IgD-negative memory B cell (primary cell): ENCODE data around the gene COL4A3. TPM values are rescaled to one million over a fixed set of nuclear protein-coding genes. Genes with fewer than 3 reads are reported as not detected.
A peak's percentile ranks its signal among the peaks of the same experiment; 100 is the strongest.
"Not testable (repeated sequence)": the region's sequence is repeated elsewhere in the genome, so short reads cannot be mapped to it uniquely, and the experiment has no call there.

ENCODE experiments used
- H3K27ac Mint-ChIP-seq, 3 donors: one replicate each; pipeline ENCODE4 v1.8.0; 2020 to 2022; ENCODE audit warnings: mild to moderate bottlenecking in 3 of 3, mixed read lengths in 3 of 3, moderate library complexity in 1 of 3
- H3K27me3 Mint-ChIP-seq: one replicate; pipeline ENCODE4 v1.8.0; 2021; ENCODE audit warnings: mixed read lengths
- H3K36me3 Mint-ChIP-seq: one replicate; pipeline ENCODE4 v1.8.0; 2020; ENCODE audit warnings: mild to moderate bottlenecking, mixed read lengths
- H3K4me1 Mint-ChIP-seq, 3 donors: one replicate each; pipeline ENCODE4 v1.8.0; 2020 to 2022; ENCODE audit warnings: mixed read lengths in 3 of 3, mild to moderate bottlenecking in 1 of 3
- H3K4me3 Mint-ChIP-seq, 4 donors: one replicate each; pipeline ENCODE4 v1.8.0; 2020 to 2022; ENCODE audit warnings: mild to moderate bottlenecking in 4 of 4, mixed read lengths in 4 of 4, moderate library complexity in 3 of 4
- H3K9me3 Mint-ChIP-seq, 3 donors: one replicate each; pipeline ENCODE4 v1.8.0; 2020 to 2021; ENCODE audit warnings: mixed read lengths in 3 of 3, mild to moderate bottlenecking in 1 of 3
- polyA plus RNA-seq: library from polyadenylated mRNA; unstranded; fragments of 300-500 nt; fragmentation: Illumina TruSeq; gene quantifications from one replicate; pipeline ENCODE4 v1.2.3, GENCODE V29; 2021

COL4A3 gene
- polyA plus RNA-seq, 1 donor from 2014 or later = 6.2 TPM

GRCh38 chr2:227148106-227148505 lies 16.3 kb upstream of the COL4A3 start:
- Mint-ChIP-seq H3K9me3 (peaks cover 0 to 4% (median 3%) of the 10 kb centered on the region in 3 donors), H3K36me3 (peaks cover 5% of the 10 kb centered on the region), H3K27me3 (no peaks in the 10 kb centered on the region), H3K27ac (no peak overlapping the region), H3K4me3 (no peak overlapping the region), H3K4me1 (peaks cover 10 to 14% (median 13%) of the 10 kb centered on the region in 3 donors)

- peaks cover 0 to 4% (median 3%) of the 10 kb centered on the region in 3 donors for H3K9me3 Mint-ChIP-seq
- peaks cover 21 to 29% (median 24%) of the 10 kb centered on the region in 3 donors for H3K4me1 Mint-ChIP-seq
- H3K36me3 Mint-ChIP-seq = peaks cover 8% of the 10 kb centered on the region
- H3K27ac Mint-ChIP-seq = no peak overlapping the region
- no peaks in the 10 kb centered on the region for H3K27me3 Mint-ChIP-seq
- peak overlapping the region in 1 of 4 donors; percentile 20 for H3K4me3 Mint-ChIP-seq
These were observed 14.0 kb upstream of the COL4A3 start for GRCh38 chr2:227150222-227150936.

- peaks cover 0 to 4% (median 3%) of the 10 kb centered on the region in 3 donors for H3K9me3 Mint-ChIP-seq
- peaks cover 21 to 29% (median 29%) of the 10 kb centered on the region in 3 donors for H3K4me1 Mint-ChIP-seq
- H3K36me3 Mint-ChIP-seq = peaks cover 8% of the 10 kb centered on the region
- peak overlapping the region in 1 of 4 donors; percentile 12 for H3K4me3 Mint-ChIP-seq
- no peak overlapping the region for H3K27ac Mint-ChIP-seq
- no peaks in the 10 kb centered on the region for H3K27me3 Mint-ChIP-seq
These were observed 12.2 kb upstream of the COL4A3 start for GRCh38 chr2:227152093-227152766.

- no peaks in the 10 kb centered on the region for H3K27me3 Mint-ChIP-seq
- peak overlapping the region in 1 of 3 donors; percentile 47 for H3K27ac Mint-ChIP-seq
- peaks cover 10% of the 10 kb centered on the region for H3K36me3 Mint-ChIP-seq
- H3K4me3 Mint-ChIP-seq = no peak overlapping the region
- H3K9me3 Mint-ChIP-seq = peaks cover 0 to 4% (median 3%) of the 10 kb centered on the region in 3 donors
- H3K4me1 Mint-ChIP-seq = peaks cover 24 to 29% (median 29%) of the 10 kb centered on the region in 3 donors
These were observed 11.1 kb upstream of the COL4A3 start for GRCh38 chr2:227153307-227153706.

GRCh38 chr2:227153758-227154486 lies 10.5 kb upstream of the COL4A3 start:
- peaks cover 24 to 29% (median 29%) of the 10 kb centered on the region in 3 donors for H3K4me1 Mint-ChIP-seq
- H3K4me3 Mint-ChIP-seq = no peak overlapping the region
- H3K9me3 Mint-ChIP-seq = peaks cover 0 to 4% (median 3%) of the 10 kb centered on the region in 3 donors
- peaks cover 10% of the 10 kb centered on the region for H3K36me3 Mint-ChIP-seq
- no peaks in the 10 kb centered on the region for H3K27me3 Mint-ChIP-seq
- H3K27ac Mint-ChIP-seq = peak overlapping the region in 1 of 3 donors; percentile 47

- peaks cover 13% of the 10 kb centered on the region for H3K36me3 Mint-ChIP-seq
These were observed 9.2 kb upstream of the COL4A3 start for GRCh38 chr2:227154986-227155774.

GRCh38 chr2:227160164-227160563 lies 4.3 kb upstream of the COL4A3 start:
- H3K9me3 Mint-ChIP-seq = peaks cover 0 to 5% (median 4%) of the 10 kb centered on the region in 3 donors
- peaks cover 2% of the 10 kb centered on the region for H3K27me3 Mint-ChIP-seq
- H3K4me3 Mint-ChIP-seq = peak overlapping the region in 2 of 4 donors; percentile 57 to 67
- no peak overlapping the region for H3K27ac Mint-ChIP-seq
- H3K36me3 Mint-ChIP-seq = peaks cover 12% of the 10 kb centered on the region
- peaks cover 27 to 37% (median 35%) of the 10 kb centered on the region in 3 donors for H3K4me1 Mint-ChIP-seq

More at GRCh38 chr2:227154986-227155774, 9.2 kb upstream of the COL4A3 start:
- Mint-ChIP-seq H3K4me1 (peaks cover 24 to 37% (median 34%) of the 10 kb centered on the region in 3 donors), H3K4me3 (no peak overlapping the region), H3K9me3 (peaks cover 0 to 5% (median 4%) of the 10 kb centered on the region in 3 donors), H3K27ac (no peak overlapping the region), H3K27me3 (no peaks in the 10 kb centered on the region)

- Mint-ChIP-seq H3K27me3 (peaks cover 2% of the 10 kb centered on the region), H3K4me3 (peak overlapping the region in 2 of 4 donors; percentile 45 to 94), H3K36me3 (peaks cover 12% of the 10 kb centered on the region), H3K27ac (no peak overlapping the region), H3K4me1 (peaks cover 39 to 49% (median 41%) of the 10 kb centered on the region in 3 donors), H3K9me3 (peaks cover 0 to 5% (median 4%) of the 10 kb centered on the region in 3 donors)
These were observed 2.5 kb upstream of the COL4A3 start for GRCh38 chr2:227161947-227162346.

- Mint-ChIP-seq H3K27me3 (peaks cover 2% of the 10 kb centered on the region), H3K4me3 (peak overlapping the region; percentile 88 to 98 (median 96)), H3K27ac (peak overlapping the region; percentile 89 to 94 (median 92)), H3K36me3 (peaks cover 9% of the 10 kb centered on the region), H3K4me1 (peaks cover 41 to 49% (median 46%) of the 10 kb centered on the region in 3 donors), H3K9me3 (peaks cover 0 to 5% (median 4%) of the 10 kb centered on the region in 3 donors)
These were observed 883 bp upstream of the COL4A3 start for GRCh38 chr2:227163485-227163997.

- Mint-ChIP-seq H3K4me3 (peak overlapping the region; percentile 88 to 98 (median 96)), H3K4me1 (peaks cover 34 to 51% (median 43%) of the 10 kb centered on the region in 3 donors), H3K27ac (peak overlapping the region; percentile 89 to 93 (median 90)), H3K27me3 (peaks cover 2% of the 10 kb centered on the region), H3K9me3 (no peaks in the 10 kb centered on the region), H3K36me3 (peaks cover 6% of the 10 kb centered on the region)
These were observed 403 bp downstream of the COL4A3 start for GRCh38 chr2:227164763-227165291.

GRCh38 chr2:227171779-227172178 lies 7.4 kb downstream of the COL4A3 start:
- peaks cover 8 to 15% (median 14%) of the 10 kb centered on the region in 3 donors for H3K4me1 Mint-ChIP-seq
- not testable (repeated sequence) for H3K36me3 Mint-ChIP-seq, H3K27me3 Mint-ChIP-seq

GRCh38 chr2:227177592-227178336 lies 13.3 kb downstream of the COL4A3 start:
- no peaks in the 10 kb centered on the region for H3K9me3 Mint-ChIP-seq
- H3K27ac Mint-ChIP-seq = no peak overlapping the region
- peaks cover 4 to 10% (median 5%) of the 10 kb centered on the region in 3 donors for H3K4me1 Mint-ChIP-seq
- H3K36me3 Mint-ChIP-seq = peaks cover 8% of the 10 kb centered on the region
- no peaks in the 10 kb centered on the region for H3K27me3 Mint-ChIP-seq
- no peak overlapping the region for H3K4me3 Mint-ChIP-seq

More at GRCh38 chr2:227171779-227172178, 7.4 kb downstream of the COL4A3 start:
- H3K27ac Mint-ChIP-seq, H3K9me3 Mint-ChIP-seq: not testable (repeated sequence)
- H3K4me3 Mint-ChIP-seq = peak overlapping the region in 1 of 4 donors; percentile 44
